ENCODE data around the gene HSD17B1.

- TF ChIP-seq CTCF (conservative IDR thresholded peaks at IDR 0.05) (no peak), EZH2 (IDR thresholded peaks at IDR 0.05; ENCODE audit: low read depth) (no peak)
These were observed 27.5 kb upstream of the HSD17B1 start for GRCh38 chr17:42525221-42525620.
